H1 (cell line): ENCODE measurements around the gene MRGPRE. TPM values are rescaled to one million over a fixed set of nuclear protein-coding genes. Genes with fewer than 3 reads are reported as not detected.

Experiments
- CTCF ChIA-PET: fragments of 300-600 bp; sonication (Branson Sonifier 250); formaldehyde crosslinking; loops from one replicate; lab custom pipeline; 2021; ENCODE audit not compliant: partially characterized antibody; lab: Charles Lee
- POLR2A ChIA-PET: fragments of 300-600 bp; sonication (Branson Sonifier 250); formaldehyde crosslinking; loops from one replicate; lab custom pipeline; 2021; ENCODE audit warnings: inconsistent platforms; ENCODE audit not compliant: partially characterized antibody; lab: Charles Lee
- DNase-seq, 2 experiments: peaks; one replicate each; pipeline versions ENCODE4 v3.0.0 to v3.0.0-alpha.2; 2010 to 2022; ENCODE audit warnings: low spot score in 2 of 2, low read depth in 1 of 2, mixed read lengths in 1 of 2
- FAIRE-seq: peaks from 2 replicates; lab custom pipeline; 2011; peaks lifted over from hg19 to GRCh38; lab: Jason Lieb, UNC
- H2AFZ ChIP-seq: 2 replicates; pipeline ENCODE4 v1.8.1; 2012; ENCODE audit warnings: low read length, inconsistent platforms
- H2AK5ac ChIP-seq: 2 replicates; pipeline ENCODE4 v1.6.1; 2013; ENCODE audit warnings: low read depth, low read length
- H2BK120ac ChIP-seq: replicated peaks from 2 replicates; pipeline ENCODE3; 2013; ENCODE audit warnings: low read depth, low read length, inconsistent platforms
- H2BK12ac ChIP-seq: 2 replicates; pipeline ENCODE4 v1.6.1; 2013; ENCODE audit warnings: low read depth, low read length
- H2BK15ac ChIP-seq: 2 replicates; pipeline ENCODE4 v1.6.1; 2013; ENCODE audit warnings: low read length
- H2BK20ac ChIP-seq: 2 replicates; pipeline ENCODE4 v1.6.1; 2013; ENCODE audit warnings: low read length
- H2BK5ac ChIP-seq: 2 replicates; pipeline ENCODE4 v1.6.1; 2013; ENCODE audit warnings: low read depth, low read length
- H3K14ac ChIP-seq: 2 replicates; pipeline ENCODE4 v1.6.1; 2013; ENCODE audit warnings: inconsistent platforms; ENCODE audit not compliant: insufficient read length
- H3K18ac ChIP-seq: 2 replicates; pipeline ENCODE4 v1.6.1; 2013; ENCODE audit warnings: low read length; ENCODE audit errors: extremely low read depth
- H3K23ac ChIP-seq: 2 replicates; pipeline ENCODE4 v1.6.1; 2013; ENCODE audit warnings: inconsistent platforms; ENCODE audit not compliant: insufficient read length
- H3K23me2 ChIP-seq: 2 replicates; pipeline ENCODE4 v1.6.1; 2013; ENCODE audit warnings: low read depth, low read length
- H3K27ac ChIP-seq: 2 replicates; pipeline ENCODE4 v1.6.1; 2011; ENCODE audit warnings: low read depth, low read length, inconsistent platforms
- H3K27me3 ChIP-seq, 4 experiments: replicated peaks in 1 of 4; 1 replicate in 1 of 4; 2 replicates in 3 of 4; pipeline versions ENCODE4 v1.6.1 to v1.8.1; 2011 to 2013; ENCODE audit warnings: low read length in 3 of 4, mild to moderate bottlenecking in 3 of 4, inconsistent platforms in 2 of 4, mixed read lengths in 2 of 4, moderate library complexity in 1 of 4; ENCODE audit not compliant: control insufficient read depth in 3 of 4, insufficient read depth in 3 of 4; ENCODE audit errors: extremely low read depth in 1 of 4
- H3K36me3 ChIP-seq, 4 experiments: 2 replicates each; pipeline versions ENCODE4 v1.6.1 to v1.8.1; 2011 to 2013; ENCODE audit warnings: mild to moderate bottlenecking in 4 of 4, low read length in 3 of 4, moderate library complexity in 2 of 4, control low read depth in 1 of 4, inconsistent platforms in 1 of 4; ENCODE audit not compliant: insufficient read depth in 4 of 4, control insufficient read depth in 2 of 4
- H3K4ac ChIP-seq: replicated peaks from 2 replicates; pipeline ENCODE3; 2013; ENCODE audit warnings: low read length, low read depth, mixed read lengths, inconsistent platforms; ENCODE audit not compliant: insufficient read length
- H3K4me1 ChIP-seq, 4 experiments: replicated peaks in 1 of 4; 1 replicate in 1 of 4; 2 replicates in 3 of 4; pipeline versions ENCODE4 v1.6.1 to v1.8.1; 2011 to 2013; ENCODE audit warnings: low read length in 3 of 4, inconsistent platforms in 2 of 4, mixed read lengths in 1 of 4; ENCODE audit not compliant: insufficient read depth in 4 of 4, control insufficient read depth in 3 of 4
- H3K4me2 ChIP-seq, 2 experiments: 2 replicates each; pipeline versions ENCODE4 v1.6.1 to v1.8.1; 2011 to 2013; ENCODE audit warnings: low read depth in 2 of 2, low read length in 2 of 2, control low read depth in 1 of 2, inconsistent platforms in 1 of 2, mild to moderate bottlenecking in 1 of 2; ENCODE audit not compliant: insufficient read depth in 1 of 2
- H3K4me3 ChIP-seq, 4 experiments: fragments of 200-600, 300-600 bp in 1 of 4; sonication (generic), shearing (Covaris generic), sonication (Bioruptor Twin) in 1 of 4; 2 replicates each; pipeline versions ENCODE4 v1.5.1 to v1.8.1; 2011 to 2016; ENCODE audit warnings: low read length in 4 of 4, low read depth in 3 of 4, control low read depth in 2 of 4, inconsistent platforms in 2 of 4, mild to moderate bottlenecking in 2 of 4, mixed read lengths in 1 of 4, moderate library complexity in 1 of 4; ENCODE audit not compliant: insufficient read depth in 2 of 4; ENCODE audit errors: extremely low read depth in 1 of 4
- H3K56ac ChIP-seq: replicated peaks from 2 replicates; pipeline ENCODE3; 2013; ENCODE audit warnings: low read depth, mild to moderate bottlenecking, mixed read lengths, low read length, inconsistent platforms; ENCODE audit not compliant: insufficient read length
- H3K79me1 ChIP-seq: 2 replicates; pipeline ENCODE4 v1.6.1; 2013; ENCODE audit warnings: low read depth, low read length, control low read depth
- H3K79me2 ChIP-seq, 2 experiments: 2 replicates each; pipeline versions ENCODE4 v1.6.1 to v1.8.1; 2012 to 2013; ENCODE audit warnings: low read length in 2 of 2, mild to moderate bottlenecking in 2 of 2, inconsistent platforms in 1 of 2; ENCODE audit not compliant: insufficient read depth in 2 of 2, control insufficient read depth in 1 of 2
- H3K9ac ChIP-seq, 4 experiments: replicated peaks in 1 of 4; 1 replicate in 1 of 4; 2 replicates in 3 of 4; pipeline versions ENCODE4 v1.6.1 to v1.8.1; 2011 to 2013; ENCODE audit warnings: low read depth in 3 of 4, low read length in 3 of 4, control low read depth in 2 of 4, mild to moderate bottlenecking in 2 of 4, moderate library complexity in 2 of 4, inconsistent platforms in 1 of 4; ENCODE audit errors: extremely low read depth in 1 of 4
- H3K9me3 ChIP-seq, 2 experiments: 2 replicates each; pipeline versions ENCODE4 v1.6.1 to v1.8.1; 2012 to 2013; ENCODE audit warnings: mild to moderate bottlenecking in 2 of 2, moderate library complexity in 2 of 2, control low read depth in 1 of 2, inconsistent platforms in 1 of 2, low read depth in 1 of 2, low read length in 1 of 2, mixed read lengths in 1 of 2; ENCODE audit not compliant: insufficient read depth in 2 of 2
- H4K20me1 ChIP-seq, 2 experiments: replicated peaks in 1 of 2; 2 replicates each; pipeline versions ENCODE3 to v1.8.1; 2011 to 2013; ENCODE audit warnings: inconsistent platforms in 2 of 2, low read length in 2 of 2, mild to moderate bottlenecking in 1 of 2; ENCODE audit not compliant: insufficient read depth in 2 of 2, control insufficient read depth in 1 of 2
- H4K5ac ChIP-seq: 2 replicates; pipeline ENCODE4 v1.6.1; 2013; ENCODE audit warnings: low read length, low read depth, mixed read lengths, inconsistent platforms; ENCODE audit not compliant: insufficient read length
- H4K8ac ChIP-seq: 2 replicates; pipeline ENCODE4 v1.8.0; 2013; ENCODE audit warnings: mild to moderate bottlenecking, moderate library complexity, low read length, inconsistent platforms; ENCODE audit not compliant: insufficient read depth; ENCODE audit errors: extremely low read depth
- H4K91ac ChIP-seq: replicated peaks from 2 replicates; pipeline ENCODE3; 2013; ENCODE audit warnings: low read length, mixed read lengths, inconsistent platforms; ENCODE audit not compliant: insufficient read length
- ATF2 ChIP-seq: IDR thresholded peaks from 2 replicates; pipeline ENCODE4 v1.6.1; 2012; ENCODE audit warnings: low read length, inconsistent platforms
- HDAC6 ChIP-seq: IDR thresholded peaks from one replicate; pipeline ENCODE4 v1.7.1; 2012; ENCODE audit warnings: low read depth, mild to moderate bottlenecking, inconsistent platforms, low read length, moderate library complexity
- KDM4A ChIP-seq: IDR thresholded peaks from one replicate; pipeline ENCODE4 v1.7.1; 2012; ENCODE audit warnings: low read depth, mild to moderate bottlenecking, moderate library complexity, low read length, inconsistent platforms; ENCODE audit not compliant: severe bottlenecking
- POLR2A ChIP-seq, 2 experiments: IDR thresholded peaks; 1 replicate in 1 of 2; 2 replicates in 1 of 2; pipeline ENCODE4 v1.6.1; 2011; ENCODE audit warnings: low read depth in 2 of 2, low read length in 2 of 2, mild to moderate bottlenecking in 2 of 2; ENCODE audit errors: control extremely low read depth in 1 of 2
- POLR2AphosphoS5 ChIP-seq: IDR thresholded peaks from 2 replicates; pipeline ENCODE4 v1.6.1; 2011; ENCODE audit warnings: low read depth, low read length
- POU5F1 ChIP-seq: IDR thresholded peaks from 2 replicates; pipeline ENCODE4 v1.6.1; 2011; ENCODE audit warnings: low read depth, mild to moderate bottlenecking, low read length, moderate library complexity
- RAD21 ChIP-seq, 2 experiments: IDR thresholded peaks in 1 of 2; conservative IDR thresholded peaks in 1 of 2; 2 replicates each; pipeline ENCODE4 v1.6.1; 2011; ENCODE audit warnings: low read depth in 2 of 2, low read length in 2 of 2, improper control_type of control experiment in 1 of 2, inconsistent platforms in 1 of 2, mild to moderate bottlenecking in 1 of 2, moderate library complexity in 1 of 2
- SIRT6 ChIP-seq: IDR thresholded peaks from one replicate; pipeline ENCODE4 v1.7.1; 2012; ENCODE audit warnings: low read length, inconsistent platforms
- SP4 ChIP-seq: IDR thresholded peaks from 2 replicates; pipeline ENCODE4 v1.6.1; 2012; ENCODE audit warnings: low read length, inconsistent platforms
- TAF1 ChIP-seq: IDR thresholded peaks from 2 replicates; pipeline ENCODE4 v1.6.1; 2011; ENCODE audit warnings: mild to moderate bottlenecking, low read depth, low read length
- TAF7 ChIP-seq: optimal IDR thresholded peaks from 2 replicates; pipeline ENCODE3; 2011; ENCODE audit warnings: low read depth, mild to moderate bottlenecking, inconsistent platforms, low read length, moderate library complexity, borderline replicate concordance
- WGBS, 2 experiments: shearing (Covaris generic) in 1 of 2; methylation state at CpG; one replicate each; pipeline versions ENCODE4 v1.1.6 to v1.1.7; 2013 to 2015; ENCODE audit warnings: low lambda C conversion rate in 2 of 2, mixed read lengths in 2 of 2, inconsistent platforms in 1 of 2, low coverage in 1 of 2, missing lambda C conversion rate in 1 of 2; ENCODE audit not compliant: insufficient replicate concordance in 2 of 2, insufficient coverage in 1 of 2, insufficient read length in 1 of 2; ENCODE audit errors: extremely low coverage in 1 of 2, missing lambda C conversion rate in 1 of 2; 5-methylcytosine and 5-hydroxymethylcytosine counted together
- polyA plus RNA-seq, 7 experiments: library from polyadenylated mRNA; depleted of rRNA in 3 of 7; stranded (reverse) in 5 of 7; unstranded in 2 of 7; fragments of >200 nt in 5 of 7; fragments of 200-250 nt in 2 of 7; gene quantifications; 1 replicate in 5 of 7; 2 replicates in 1 of 7; 4 replicates in 1 of 7; pipeline versions ENCODE4 v1.2.1 to v1.2.3, GENCODE V29; 2011 to 2013; ENCODE audit warnings: missing spikeins in 2 of 7, mixed read lengths in 2 of 7
- total RNA-seq: library from RNA; stranded (reverse); fragmentation: NEBNext Ultra II Directional; extraction: Animal tissue kit (Norgen Biotek cat#: 25700); gene quantifications from 2 replicates; pipeline ENCODE4 v1.2.1, GENCODE V29; 2021
- TF ChIP-seq, protein P1 (sequence below): IDR thresholded peaks from 2 replicates; pipeline ENCODE4 v1.6.1; 2012; ENCODE audit warnings: inconsistent platforms

The MRGPRE gene
- total and polyA plus RNA-seq, 2 of the 8 experiments (the other 6 are each of a cell fraction or from before 2014, with no cell fraction given) = not detected

DNA sequence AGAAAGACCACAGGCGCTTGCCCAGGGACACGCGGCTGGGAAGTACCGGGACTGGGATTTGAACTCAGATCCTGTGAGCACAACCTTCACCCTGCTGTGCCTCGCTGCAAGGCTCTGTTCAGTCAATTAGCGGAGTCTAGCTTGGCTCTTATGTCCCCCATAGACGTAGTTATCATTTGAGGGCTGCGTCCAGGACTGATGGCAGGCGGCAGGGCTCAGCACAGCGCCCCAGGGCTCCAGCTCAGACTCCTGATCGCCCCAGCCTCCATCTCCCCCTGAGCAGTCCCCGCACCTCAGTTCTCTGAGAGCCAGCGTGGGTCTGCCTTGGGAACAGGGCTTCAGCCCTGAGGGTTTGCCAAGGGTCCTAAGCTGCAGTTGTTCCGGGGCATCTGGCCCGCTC is 33.4 kb downstream of the MRGPRE start:
- Histone ChIP-seq H4K20me1 (peaks cover 0 to 4% of the 10 kb centered on the region in 2 experiments), H2AK5ac (no peak overlapping the region), H3K18ac (no peak overlapping the region), H2BK5ac (no peak overlapping the region), H3K56ac (no peak overlapping the region), H2BK120ac (no peak overlapping the region), H3K27ac (no peak overlapping the region), H3K27me3 (peaks cover 7 to 21% (median 19%) of the 10 kb centered on the region in 4 experiments), H3K9ac (no peak overlapping the region), H4K8ac (no peak overlapping the region), H4K5ac (no peak overlapping the region), H2BK20ac (no peak overlapping the region), H3K36me3 (no peaks in the 10 kb centered on the region), H3K4me2 (no peak overlapping the region), H3K4ac (no peak overlapping the region), H3K23me2 (peaks cover 11% of the 10 kb centered on the region), H3K4me1 (peaks cover 0 to 5% (median 4%) of the 10 kb centered on the region in 4 experiments; a peak in 4 of 7 replicates), H4K91ac (no peak overlapping the region), H3K14ac (no peak overlapping the region), H3K23ac (no peak overlapping the region), H2AFZ (no peak overlapping the region), H3K4me3 (no peak overlapping the region), H3K79me2 (no peaks in the 10 kb centered on the region), H3K79me1 (peaks cover 3% of the 10 kb centered on the region; the same call in 1 of the 2 replicates), H2BK15ac (no peak overlapping the region), H2BK12ac (no peak overlapping the region), H3K9me3 (no peaks in the 10 kb centered on the region)
- ChIA-PET CTCF (interaction anchor here (1.0 to 12.0 kb wide), 5 partner anchors 8 to 89 kb away, joined by 3 to 99 read pairs (median 4); no protein-coding TSS in a partner anchor), POLR2A (interaction anchor here (0.8 to 1.2 kb wide), 4 partner anchors 9 to 142 kb away, joined by 3 to 6 read pairs (median 3); partner anchors contain the start of gene CARS1)
- no peak for DNase-seq
- 83% methylated on average over 15 of the region's 15 CpGs; no CpG with 5 or more reads in 1 of the 2 experiments for WGBS, 2 experiments
- FAIRE-seq = no peak
- no peak for TF ChIP-seq KDM4A
- no peak for TF ChIP-seq TAF1
- no peak for TF ChIP-seq POLR2A (IDR thresholded peaks at IDR 0.05; ENCODE audit: control extremely low read depth in 1 of 2, low read depth in 2 of 2, low read length in 2 of 2)
- TF ChIP-seq, protein P1, sequence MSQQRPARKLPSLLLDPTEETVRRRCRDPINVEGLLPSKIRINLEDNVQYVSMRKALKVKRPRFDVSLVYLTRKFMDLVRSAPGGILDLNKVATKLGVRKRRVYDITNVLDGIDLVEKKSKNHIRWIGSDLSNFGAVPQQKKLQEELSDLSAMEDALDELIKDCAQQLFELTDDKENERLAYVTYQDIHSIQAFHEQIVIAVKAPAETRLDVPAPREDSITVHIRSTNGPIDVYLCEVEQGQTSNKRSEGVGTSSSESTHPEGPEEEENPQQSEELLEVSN = no peak
- TF ChIP-seq ATF2 = no peak
- no peak for TF ChIP-seq POLR2AphosphoS5
- no peak for TF ChIP-seq POU5F1
- no peak for TF ChIP-seq HDAC6
- TF ChIP-seq TAF7 = no peak
- no peak for TF ChIP-seq SP4
- no peak for TF ChIP-seq SIRT6
- no peak for TF ChIP-seq RAD21 (IDR thresholded peaks at IDR 0.05 in 1 of 2, conservative IDR thresholded peaks at IDR 0.05 in 1 of 2; ENCODE audit: low read depth in 2 of 2, low read length in 2 of 2)
